Measurements from ENCODE around the gene ENGASE. TPM values are rescaled to one million over a fixed set of nuclear protein-coding genes. Genes with fewer than 3 reads are reported as not detected.

Gene ENGASE
- polyA plus RNA-seq, 1 donor from 2014 or later, result 6.4 TPM

DNA sequence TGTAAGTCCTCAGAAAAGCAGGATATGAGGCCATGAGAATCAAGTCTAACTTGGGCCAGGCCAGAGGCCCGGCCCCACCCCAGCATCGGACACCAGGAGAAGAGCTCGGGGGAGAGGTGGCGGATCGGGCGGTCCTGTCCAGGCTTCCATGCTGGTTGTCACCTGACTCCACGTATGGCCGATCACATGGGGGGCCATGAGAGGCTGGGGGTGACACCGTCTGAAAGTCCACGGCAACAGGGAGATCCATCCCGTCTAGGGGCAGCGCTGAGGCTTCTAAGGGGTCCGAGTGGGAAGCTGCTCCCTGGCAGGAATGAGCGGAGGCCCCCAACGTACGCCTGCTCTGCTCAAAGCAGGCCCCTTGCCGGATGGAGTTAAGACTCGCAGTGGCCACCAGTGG lies 25.8 kb downstream of the ENGASE start:
- Mint-ChIP-seq H3K27me3 (peaks cover 27% of the 10 kb centered on the region), H3K4me3 (no peak overlapping the region), H3K9me3 (peaks cover 0 to 2% (median 0%) of the 10 kb centered on the region in 3 donors), H3K36me3 (no peaks in the 10 kb centered on the region), H3K4me1 (peaks cover 0 to 2% (median 0%) of the 10 kb centered on the region in 3 donors), H3K27ac (no peak overlapping the region)

DNA sequence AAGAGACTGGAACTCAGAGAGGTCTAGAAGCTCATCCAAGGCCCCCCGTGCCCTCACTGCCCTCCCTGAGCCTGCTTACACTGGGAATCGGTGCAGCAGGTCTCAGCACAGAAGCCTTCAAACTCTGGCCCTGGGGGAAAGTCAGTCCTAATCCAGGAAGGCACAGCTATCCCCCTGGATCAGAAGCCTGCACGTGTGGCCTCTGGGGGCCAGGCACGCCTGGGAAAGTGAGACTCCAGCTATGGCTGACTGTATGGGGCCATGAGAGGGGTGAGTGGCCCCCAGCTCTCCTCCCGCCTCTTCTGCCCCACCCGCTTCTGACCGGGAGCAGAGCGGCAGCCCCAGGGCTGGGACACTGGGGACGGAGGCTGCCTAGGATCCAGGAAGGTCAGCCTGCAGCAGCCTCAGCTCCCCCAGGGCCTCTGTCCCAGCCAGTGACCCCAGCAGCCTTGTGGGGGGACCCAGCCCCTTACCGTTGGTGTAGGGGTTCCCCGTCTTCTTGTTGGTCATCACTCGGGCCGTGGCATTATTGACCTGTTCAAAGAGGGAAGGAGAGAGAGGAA lies 26.6 kb downstream of the ENGASE start:
- Mint-ChIP-seq H3K9me3 (peaks cover 0 to 2% (median 0%) of the 10 kb centered on the region in 3 donors), H3K27me3 (peaks cover 23% of the 10 kb centered on the region), H3K4me1 (peaks cover 0 to 2% (median 0%) of the 10 kb centered on the region in 3 donors), H3K27ac (no peak overlapping the region), H3K36me3 (no peaks in the 10 kb centered on the region), H3K4me3 (no peak overlapping the region)

DNA sequence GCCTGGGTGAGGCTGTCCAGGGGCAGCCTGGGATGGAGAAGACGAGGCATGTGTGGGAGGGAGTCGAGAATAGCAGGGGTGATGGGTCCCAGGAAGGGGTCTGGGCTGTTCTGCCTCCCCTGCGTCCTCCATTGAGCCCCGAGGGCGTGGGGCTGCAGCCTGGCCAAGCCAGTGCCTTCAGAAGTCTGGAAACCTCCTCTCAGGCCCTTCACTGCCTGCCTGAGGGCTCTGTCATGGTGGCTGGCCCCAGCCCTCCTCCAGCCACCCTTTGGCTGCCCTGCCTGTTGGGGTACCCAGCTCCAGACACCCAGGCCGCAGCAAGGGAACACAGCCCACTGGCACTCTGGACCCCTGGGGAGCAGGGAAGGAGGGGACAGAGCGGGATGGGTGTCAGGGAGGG lies 27.6 kb downstream of the ENGASE start:
- Mint-ChIP-seq H3K36me3 (no peaks in the 10 kb centered on the region), H3K4me3 (no peak overlapping the region), H3K27ac (no peak overlapping the region), H3K4me1 (peaks cover 0 to 2% (median 0%) of the 10 kb centered on the region in 3 donors), H3K27me3 (peaks cover 20% of the 10 kb centered on the region), H3K9me3 (peaks cover 0 to 2% (median 0%) of the 10 kb centered on the region in 3 donors)

DNA sequence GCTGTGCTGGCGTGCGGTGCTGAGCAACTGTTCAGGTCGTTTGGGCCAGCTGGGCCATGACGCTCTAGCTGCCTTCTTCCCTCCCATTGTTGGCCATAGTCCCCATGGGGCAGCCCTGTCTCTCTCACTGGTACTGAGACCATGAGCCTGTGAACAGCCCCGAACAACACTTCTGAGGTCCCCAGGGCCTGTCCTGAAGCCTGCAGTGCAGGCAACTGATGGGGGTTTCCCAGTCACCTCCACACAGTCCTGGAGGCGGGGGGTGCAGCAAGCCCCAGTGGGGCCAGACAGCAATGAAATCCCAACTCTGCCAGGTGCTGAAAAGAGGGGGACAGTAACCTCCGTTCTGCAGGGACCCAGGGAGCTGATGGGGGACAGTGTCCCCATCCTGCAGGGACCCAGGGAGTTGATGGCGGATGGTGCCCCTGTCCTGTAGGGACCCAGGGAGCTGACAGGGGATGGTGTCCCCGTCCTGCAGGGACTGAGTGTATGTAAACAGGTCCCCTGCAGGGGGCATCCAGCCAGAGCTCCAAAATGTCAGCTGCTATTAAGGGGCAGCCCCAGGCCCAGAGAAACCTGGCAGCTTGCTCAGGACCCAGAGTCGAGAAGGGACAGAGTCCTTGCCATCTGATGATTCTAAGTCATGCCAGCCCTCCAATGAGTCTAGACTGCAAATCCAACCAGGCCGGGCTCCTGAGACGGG lies 30.4 kb downstream of the ENGASE start:
- no peak overlapping the region for H3K4me3 Mint-ChIP-seq
- peaks cover 0 to 2% (median 0%) of the 10 kb centered on the region in 3 donors for H3K9me3 Mint-ChIP-seq
- H3K4me1 Mint-ChIP-seq, result no peaks in the 10 kb centered on the region
- peaks cover 11% of the 10 kb centered on the region for H3K27me3 Mint-ChIP-seq
- no peak overlapping the region for H3K27ac Mint-ChIP-seq
- H3K36me3 Mint-ChIP-seq, result no peaks in the 10 kb centered on the region

DNA sequence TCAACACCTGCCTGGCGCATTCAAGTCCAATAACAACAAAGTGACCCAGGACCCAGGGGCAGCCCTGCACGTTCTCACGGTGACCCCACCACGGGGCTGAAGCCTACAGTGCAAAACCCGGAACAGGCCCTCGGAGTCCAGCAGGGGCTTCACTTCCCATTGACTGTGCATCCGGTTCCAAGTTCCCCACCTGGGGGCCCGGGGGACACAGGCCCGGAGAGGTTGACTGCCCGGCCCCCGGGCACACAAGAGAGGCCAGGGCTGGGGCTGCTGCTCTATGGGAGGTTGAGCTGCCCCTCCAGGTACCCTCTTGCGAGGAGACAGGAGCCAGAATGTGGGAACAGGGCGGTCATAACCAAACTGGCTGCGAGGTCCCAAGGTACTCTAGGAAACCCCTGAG lies 31.3 kb downstream of the ENGASE start:
- H3K4me1 Mint-ChIP-seq, result no peaks in the 10 kb centered on the region
- H3K27ac Mint-ChIP-seq, result no peak overlapping the region
- H3K4me3 Mint-ChIP-seq, result no peak overlapping the region
- H3K9me3 Mint-ChIP-seq, result peaks cover 0 to 2% (median 0%) of the 10 kb centered on the region in 3 donors
- peaks cover 11% of the 10 kb centered on the region for H3K27me3 Mint-ChIP-seq
- H3K36me3 Mint-ChIP-seq, result no peaks in the 10 kb centered on the region

DNA sequence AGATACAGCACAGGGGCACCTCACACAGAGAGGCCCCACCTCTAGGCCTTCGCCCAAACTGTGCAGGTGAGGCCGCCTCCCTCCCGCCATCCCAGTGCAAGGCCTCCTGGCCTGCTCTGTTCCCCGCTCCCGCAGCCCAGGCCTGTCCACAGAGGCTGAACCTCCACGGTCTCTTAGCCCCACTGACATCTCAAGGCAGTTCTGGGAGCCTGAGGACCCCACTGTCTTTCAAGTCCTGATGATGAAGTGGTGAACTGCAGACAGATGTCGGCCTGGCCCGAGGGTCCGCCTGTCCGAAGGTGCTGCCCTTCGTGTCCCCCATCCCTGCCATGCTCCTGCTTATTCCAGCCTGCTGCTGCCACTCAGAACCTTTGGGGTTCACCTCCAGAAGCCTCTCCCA lies 32.3 kb downstream of the ENGASE start:
- peak overlapping the region in 1 of 4 donors; percentile 58 for H3K4me3 Mint-ChIP-seq
- no peaks in the 10 kb centered on the region for H3K36me3 Mint-ChIP-seq
- H3K9me3 Mint-ChIP-seq, result peaks cover 0 to 1% (median 0%) of the 10 kb centered on the region in 3 donors
- H3K4me1 Mint-ChIP-seq, result no peaks in the 10 kb centered on the region
- no peak overlapping the region for H3K27ac Mint-ChIP-seq
- peaks cover 13% of the 10 kb centered on the region for H3K27me3 Mint-ChIP-seq

DNA sequence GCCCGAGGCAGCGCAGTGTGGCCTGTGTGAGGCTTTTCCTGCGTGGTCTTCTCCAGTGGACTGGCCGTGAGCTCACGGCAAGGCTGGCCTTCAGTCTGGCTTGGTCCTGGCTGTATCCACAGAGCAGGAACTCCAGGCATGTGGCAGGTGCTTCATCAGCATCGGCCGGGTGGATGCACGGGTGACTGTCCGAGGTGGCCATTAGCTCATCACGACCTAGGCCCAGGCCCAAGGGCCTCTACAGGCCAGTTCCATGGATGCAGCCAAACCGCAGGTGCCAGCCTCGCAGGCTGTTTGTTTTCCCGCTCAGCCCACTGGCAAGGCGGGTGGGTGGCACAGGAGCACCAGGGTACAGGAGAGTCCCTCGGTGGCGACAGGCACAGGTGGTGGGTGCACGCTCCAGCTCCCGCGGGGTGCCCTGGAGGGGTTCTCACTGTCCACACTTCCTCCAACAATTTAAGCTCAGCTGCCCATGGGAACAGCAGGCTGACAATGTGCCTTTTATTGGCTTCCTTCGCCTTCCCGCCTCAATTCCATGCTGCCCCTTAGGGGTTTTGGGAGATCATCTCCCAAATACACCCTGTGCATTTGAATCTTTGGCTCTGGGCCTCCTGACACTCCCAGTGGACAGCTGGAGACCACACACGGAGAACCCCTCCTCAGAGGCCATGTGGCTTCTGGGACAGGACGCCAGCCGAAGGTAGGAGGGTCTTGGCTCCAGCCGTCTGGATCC lies 33.0 kb downstream of the ENGASE start:
- H3K4me1 Mint-ChIP-seq, result no peaks in the 10 kb centered on the region
- peak overlapping the region in 1 of 3 donors; percentile 28 for H3K27ac Mint-ChIP-seq
- H3K9me3 Mint-ChIP-seq, result no peaks in the 10 kb centered on the region
- H3K27me3 Mint-ChIP-seq, result peaks cover 11% of the 10 kb centered on the region
- H3K4me3 Mint-ChIP-seq, result peak overlapping the region in 1 of 4 donors; percentile 85
- H3K36me3 Mint-ChIP-seq, result no peaks in the 10 kb centered on the region

DNA sequence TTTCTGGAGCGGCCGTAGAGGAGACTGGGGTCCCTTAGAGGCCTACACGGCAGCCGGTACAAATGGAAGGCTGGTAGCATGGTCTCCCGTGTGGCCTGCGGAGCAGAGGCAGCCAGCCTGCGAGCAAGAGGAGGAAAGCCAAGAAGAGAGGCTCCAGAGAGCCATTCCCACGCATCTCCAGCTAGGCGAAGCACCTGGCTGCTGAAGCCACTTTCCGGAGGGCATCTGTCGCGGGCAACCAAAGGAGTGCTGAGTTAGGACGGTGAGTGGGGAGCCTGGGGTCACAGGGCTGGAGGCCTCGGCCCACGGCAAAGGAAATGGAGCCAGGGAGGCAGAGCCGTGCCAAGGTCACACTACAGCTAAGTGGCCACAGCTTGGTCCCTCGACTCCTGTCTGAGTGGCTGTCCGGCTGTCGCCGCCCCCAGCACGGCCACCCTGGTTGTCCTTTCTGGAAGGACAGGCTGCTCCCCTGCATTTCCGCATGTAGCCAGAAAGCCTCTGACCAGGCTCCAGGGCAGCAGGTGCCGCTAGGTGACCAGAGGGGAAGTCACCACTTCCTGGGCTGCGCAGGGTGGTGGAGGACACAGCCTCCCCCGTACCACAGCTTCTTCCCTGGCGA lies 33.7 kb downstream of the ENGASE start:
- Mint-ChIP-seq H3K36me3 (no peaks in the 10 kb centered on the region), H3K27me3 (peaks cover 12% of the 10 kb centered on the region), H3K27ac (peak overlapping the region in 1 of 3 donors; percentile 28), H3K4me1 (no peaks in the 10 kb centered on the region), H3K9me3 (no peaks in the 10 kb centered on the region), H3K4me3 (peak overlapping the region in 1 of 4 donors; percentile 85)

DNA sequence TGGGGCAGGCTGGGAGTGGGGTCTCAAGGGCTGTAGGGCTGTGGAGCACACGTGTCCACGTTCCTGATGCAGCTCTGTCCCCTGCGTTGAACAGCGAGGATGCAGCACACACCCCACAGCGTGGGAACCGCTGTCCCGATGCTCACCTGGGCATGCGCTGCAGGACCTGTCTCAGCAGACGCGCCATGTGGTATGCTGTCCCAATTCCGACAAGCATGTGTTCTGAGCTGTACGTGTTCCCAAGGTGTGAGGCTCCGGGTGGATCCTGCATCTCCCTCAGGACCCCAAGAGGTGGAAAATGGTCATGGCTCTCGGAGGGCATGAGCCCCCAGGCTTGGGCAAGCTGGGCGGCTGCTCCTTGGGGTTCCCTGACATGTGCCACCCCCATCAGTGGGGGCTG lies 34.2 kb downstream of the ENGASE start:
- H3K4me3 Mint-ChIP-seq, result no peak overlapping the region
- H3K27ac Mint-ChIP-seq, result no peak overlapping the region
- H3K27me3 Mint-ChIP-seq, result peaks cover 13% of the 10 kb centered on the region
- H3K4me1 Mint-ChIP-seq, result no peaks in the 10 kb centered on the region
- H3K9me3 Mint-ChIP-seq, result no peaks in the 10 kb centered on the region
- no peaks in the 10 kb centered on the region for H3K36me3 Mint-ChIP-seq

DNA sequence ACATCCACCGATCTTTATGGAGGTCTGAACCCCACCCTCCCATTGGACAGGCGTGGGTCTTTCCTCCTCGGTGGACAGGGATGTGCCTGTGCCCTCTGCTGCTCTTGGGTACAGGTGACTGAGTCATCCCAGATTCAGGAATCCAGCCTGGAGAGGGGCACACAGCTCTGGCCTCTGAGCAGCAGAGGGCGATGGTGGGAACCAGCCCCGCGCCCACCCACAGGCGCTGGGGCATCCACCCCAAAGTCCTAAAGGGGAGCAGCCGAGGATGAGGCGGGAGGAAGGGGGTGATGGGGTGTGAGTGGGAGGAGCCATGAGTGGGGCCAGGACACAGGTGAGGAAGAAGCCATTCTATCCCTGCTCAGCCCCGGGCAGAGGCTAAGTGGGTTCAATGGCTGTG lies 35.0 kb downstream of the ENGASE start:
- no peak overlapping the region for H3K27ac Mint-ChIP-seq
- H3K4me1 Mint-ChIP-seq, result no peaks in the 10 kb centered on the region
- peaks cover 12% of the 10 kb centered on the region for H3K27me3 Mint-ChIP-seq
- H3K36me3 Mint-ChIP-seq, result no peaks in the 10 kb centered on the region
- no peak overlapping the region for H3K4me3 Mint-ChIP-seq
- no peaks in the 10 kb centered on the region for H3K9me3 Mint-ChIP-seq

DNA sequence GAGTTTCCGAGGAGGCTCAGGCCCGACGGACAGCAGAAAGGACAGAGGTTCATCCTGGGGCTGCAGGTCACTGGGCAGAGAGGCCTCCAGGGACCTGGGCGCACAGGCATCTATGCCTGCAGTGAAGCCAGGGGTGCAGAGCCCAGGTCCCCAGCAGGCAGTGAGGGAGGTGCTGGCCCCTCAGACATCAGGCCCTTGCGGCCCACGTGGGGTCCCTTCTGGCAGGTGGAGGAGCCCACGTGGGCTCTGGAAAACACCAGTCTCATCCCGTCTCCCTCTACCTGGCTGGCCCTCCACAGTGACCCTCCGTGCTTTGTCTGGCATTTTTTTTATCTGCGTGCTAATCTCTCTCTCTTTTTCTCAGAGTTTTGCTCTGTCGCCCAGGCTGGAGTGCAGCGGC lies 36.5 kb downstream of the ENGASE start:
- Mint-ChIP-seq H3K27ac (no peak overlapping the region), H3K36me3 (no peaks in the 10 kb centered on the region), H3K27me3 (peaks cover 10% of the 10 kb centered on the region), H3K4me1 (no peaks in the 10 kb centered on the region), H3K4me3 (no peak overlapping the region), H3K9me3 (no peaks in the 10 kb centered on the region)

DNA sequence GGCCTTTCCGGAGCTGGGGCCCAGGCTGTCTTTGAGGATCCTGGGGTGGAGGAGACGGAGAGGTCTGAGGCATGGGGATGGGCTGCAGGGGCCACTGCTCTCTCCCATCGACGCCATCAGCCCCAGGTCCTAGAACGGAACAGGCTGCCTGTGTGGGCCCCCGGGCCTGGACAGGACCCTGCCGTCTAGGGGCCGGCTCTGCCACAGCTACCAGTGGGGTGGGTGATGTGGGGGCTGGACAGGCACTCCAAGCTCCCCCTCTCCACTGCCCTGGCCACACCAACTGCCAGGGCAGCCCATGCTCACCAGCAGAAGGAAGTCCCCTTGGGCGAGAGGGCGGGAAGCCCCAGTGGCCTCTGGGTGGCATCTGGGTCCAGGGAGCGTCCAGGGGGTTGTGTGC lies 37.8 kb downstream of the ENGASE start:
- Mint-ChIP-seq H3K27ac (no peak overlapping the region), H3K36me3 (no peaks in the 10 kb centered on the region), H3K27me3 (peaks cover 10% of the 10 kb centered on the region), H3K4me1 (no peaks in the 10 kb centered on the region), H3K4me3 (no peak overlapping the region), H3K9me3 (no peaks in the 10 kb centered on the region)

DNA sequence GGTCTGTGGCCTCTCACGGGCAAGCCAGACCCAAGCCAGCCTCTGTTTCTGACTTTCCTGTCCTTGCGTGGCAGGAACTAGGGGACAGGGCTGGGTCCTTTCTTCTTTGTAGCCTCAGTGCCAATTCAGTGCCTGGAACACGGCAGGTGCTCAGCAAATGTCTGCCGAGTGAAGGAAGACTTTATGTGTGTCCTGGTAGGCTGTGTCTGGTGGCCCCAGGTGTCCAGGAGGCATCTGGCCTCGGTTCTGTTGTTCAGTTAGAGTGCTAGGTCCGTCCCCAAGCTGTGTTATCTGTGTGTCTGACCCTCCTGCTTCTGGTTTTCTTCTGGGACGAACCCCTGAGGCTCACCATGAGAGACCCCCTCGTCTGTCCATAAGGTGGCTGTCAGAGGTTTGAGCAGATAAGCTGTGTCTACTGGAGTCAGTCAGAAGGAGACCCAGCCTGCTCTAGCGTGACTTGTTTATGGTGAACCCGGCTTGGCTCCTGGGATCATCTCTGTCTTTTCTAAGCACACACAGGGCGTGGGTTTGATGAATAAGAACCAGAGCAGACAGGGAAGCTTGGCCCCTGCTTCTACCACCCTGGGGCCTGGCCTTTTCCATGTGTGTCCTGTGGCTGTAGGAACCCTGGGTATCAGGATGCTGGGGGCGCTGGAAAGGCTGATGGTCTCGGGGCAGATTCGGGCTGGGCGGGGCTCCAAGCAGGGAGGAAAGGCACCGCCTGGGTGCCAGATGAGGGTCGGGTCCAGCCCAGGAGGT lies 39.3 kb downstream of the ENGASE start:
- no peak overlapping the region for H3K27ac Mint-ChIP-seq
- no peaks in the 10 kb centered on the region for H3K36me3 Mint-ChIP-seq
- no peaks in the 10 kb centered on the region for H3K4me1 Mint-ChIP-seq

DNA sequence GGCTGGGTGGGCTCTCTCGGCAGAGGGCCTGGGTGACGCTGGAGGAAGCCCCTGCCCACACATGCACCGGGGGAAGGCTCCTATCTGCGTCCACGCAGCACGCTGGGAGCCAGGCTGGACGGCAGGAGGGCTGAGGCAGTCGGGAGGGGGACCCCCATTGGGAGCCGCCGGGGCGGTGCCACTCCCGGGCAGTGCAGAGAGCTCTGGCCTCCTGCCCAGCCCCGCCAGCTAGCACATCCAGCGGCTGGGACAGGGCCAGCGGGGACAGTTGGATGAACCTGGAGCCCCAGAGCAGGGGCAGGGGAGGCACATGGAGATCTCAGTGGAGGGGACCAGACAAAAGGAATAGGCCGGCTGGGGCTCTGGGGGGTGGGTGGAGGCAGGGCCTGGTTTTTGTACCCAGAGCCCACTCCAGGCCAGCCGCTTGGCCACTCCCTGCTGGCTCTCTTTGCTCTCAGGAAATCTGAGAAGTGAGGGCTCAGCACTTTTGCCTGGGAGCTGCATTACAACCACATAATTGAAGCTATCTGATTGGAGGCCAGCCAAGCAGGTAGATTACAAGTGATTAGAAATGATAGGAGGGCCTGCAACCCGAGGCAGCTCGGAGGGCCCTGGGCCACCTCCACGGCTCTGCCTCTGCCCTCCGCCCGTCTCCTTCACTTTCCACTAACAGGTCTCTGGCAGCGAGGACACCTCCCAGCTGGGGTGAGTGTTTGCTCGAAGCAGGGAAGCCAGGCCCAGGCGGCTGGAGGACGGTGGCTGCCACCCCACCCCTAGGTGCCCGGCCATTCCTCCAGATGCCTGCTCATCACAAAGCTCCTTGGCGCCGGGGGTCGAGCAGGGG lies 40.1 kb downstream of the ENGASE start:
- Mint-ChIP-seq H3K27ac (no peak overlapping the region), H3K9me3 (no peaks in the 10 kb centered on the region), H3K4me1 (no peaks in the 10 kb centered on the region), H3K27me3 (peaks cover 11% of the 10 kb centered on the region), H3K4me3 (no peak overlapping the region), H3K36me3 (no peaks in the 10 kb centered on the region)

More for the DNA sequence above, 39.3 kb downstream of the ENGASE start:
- Mint-ChIP-seq H3K9me3 (no peaks in the 10 kb centered on the region), H3K4me3 (no peak overlapping the region), H3K27me3 (peaks cover 11% of the 10 kb centered on the region)

Measured in IgD-negative memory B cell (primary cell).